Caco-2 (cell line): ENCODE results near the gene SART1. TPM values are rescaled to one million over a fixed set of nuclear protein-coding genes. Genes with fewer than 3 reads are reported as not detected.

Experiments
- BruUV-seq: library from RNA; stranded (reverse); fragments of 400-500 nt; replicated peaks from 2 replicates; lab custom pipeline; 2021; lab: Mats Ljungman, UMichigan
- CTCF ChIA-PET: fragments of 300-600 bp; sonication (Branson Sonifier 250); formaldehyde crosslinking; loops from one replicate; lab custom pipeline; 2022; ENCODE audit warnings: antibody characterized with exemption; lab: Charles Lee
- POLR2A ChIA-PET: fragments of 300-600 bp; sonication (Branson Sonifier 250); formaldehyde crosslinking; loops from one replicate; lab custom pipeline; 2022; ENCODE audit warnings: antibody characterized with exemption; lab: Charles Lee
- DNase-seq, 2 experiments: peaks; one replicate each; pipeline versions ENCODE4 v3.0.0 to v3.0.0-alpha.2; 2020 to 2022
- H3K27me3 ChIP-seq: replicated peaks from 2 replicates; pipeline ENCODE4 v1.6.0; 2011; ENCODE audit warnings: low read length; ENCODE audit not compliant: control insufficient read depth, insufficient read depth
- H3K36me3 ChIP-seq: 2 replicates; pipeline ENCODE4 v1.5.1; 2011; ENCODE audit warnings: low read length; ENCODE audit not compliant: control insufficient read depth, insufficient read depth
- H3K4me1 ChIP-seq: fragments of 250-450 bp; sonication (Bioruptor Pico); 2 replicates; pipeline ENCODE4 v1.5.1; 2020; ENCODE audit warnings: mild to moderate bottlenecking
- H3K4me3 ChIP-seq: 2 replicates; pipeline ENCODE4 v1.5.1; 2011; ENCODE audit warnings: low read depth, mild to moderate bottlenecking, control low read depth, low read length
- H3K9me3 ChIP-seq: fragments of 250-450 bp; sonication (Bioruptor Pico); 2 replicates; pipeline ENCODE4 v1.5.1; 2020; ENCODE audit warnings: mild to moderate bottlenecking, moderate library complexity
- H3K27ac Mint-ChIP-seq: one replicate; pipeline ENCODE4 v1.8.0; 2022; ENCODE audit warnings: mixed read lengths; ENCODE audit not compliant: unreplicated experiment
- H3K27me3 Mint-ChIP-seq: one replicate; pipeline ENCODE4 v1.8.0; 2022; ENCODE audit warnings: mixed read lengths; ENCODE audit not compliant: insufficient read depth, unreplicated experiment
- H3K36me3 Mint-ChIP-seq: one replicate; pipeline ENCODE4 v1.8.0; 2022; ENCODE audit warnings: mild to moderate bottlenecking, mixed read lengths; ENCODE audit not compliant: insufficient read depth, unreplicated experiment
- H3K4me1 Mint-ChIP-seq: one replicate; pipeline ENCODE4 v1.8.0; 2022; ENCODE audit warnings: low read depth, mixed read lengths; ENCODE audit not compliant: unreplicated experiment
- H3K4me3 Mint-ChIP-seq: one replicate; pipeline ENCODE4 v1.8.0; 2022; ENCODE audit warnings: mild to moderate bottlenecking, moderate library complexity, mixed read lengths; ENCODE audit not compliant: unreplicated experiment
- H3K9me3 Mint-ChIP-seq: one replicate; pipeline ENCODE4 v1.8.0; 2022; ENCODE audit warnings: mixed read lengths; ENCODE audit not compliant: unreplicated experiment
- CTCF ChIP-seq, 2 experiments: fragments of 200-600 bp in 1 of 2; IDR thresholded peaks; 1 replicate in 1 of 2; 2 replicates in 1 of 2; pipeline versions ENCODE4 v1.5.1 to v1.8.0; 2011 to 2022; ENCODE audit warnings: antibody characterized with exemption in 1 of 2, control low read depth in 1 of 2, inconsistent platforms in 1 of 2, low read depth in 1 of 2, low read length in 1 of 2, mild to moderate bottlenecking in 1 of 2, moderate library complexity in 1 of 2; ENCODE audit not compliant: insufficient read depth in 1 of 2, severe bottlenecking in 1 of 2, unreplicated experiment in 1 of 2
- intact Hi-C: fragments of 100-400 bp; cut with micrococcal nuclease; formaldehyde crosslinking; loops from one replicate; pipeline ENCODE4 v1.10.0; 2022; ENCODE audit not compliant: unreplicated experiment
- total RNA-seq: library from RNA; stranded (reverse); gene quantifications from 2 replicates; pipeline ENCODE4 v1.2.3, GENCODE V29; 2022

Gene SART1
- total RNA-seq, 1 experiment from 2014 or later = 78.0 TPM

GRCh38 chr11:65919573-65920371 is 41.8 kb upstream of the SART1 start:
- intact Hi-C loops = loop anchor here (2.0 to 5.0 kb wide), 2 partner anchors 29 to 43 kb away; partner anchors contain the start of genes CCDC85B and SART1
- CTCF ChIA-PET = interaction anchor here (1.3 kb wide), 1 partner anchor 29 kb away, joined by 4 read pairs; the partner anchor contains the start of gene CCDC85B

GRCh38 chr11:65920372-65920802 is 41.1 kb upstream of the SART1 start:
- H3K27ac Mint-ChIP-seq = no peak overlapping the region
- H3K4me1 ChIP-seq = peaks cover 15% of the 10 kb centered on the region
- H3K4me1 Mint-ChIP-seq = no peaks in the 10 kb centered on the region
- CTCF ChIA-PET = interaction anchor here (0.7 to 1.3 kb wide), 2 partner anchors 30 to 90 kb away, joined by 4 read pairs; partner anchors contain the start of gene CCDC85B
- peaks cover 19% of the 10 kb centered on the region for H3K36me3 Mint-ChIP-seq
- H3K27me3 ChIP-seq = no peaks in the 10 kb centered on the region
- intact Hi-C loops = no loop called here
- no peaks in the 10 kb centered on the region for H3K9me3 ChIP-seq
- BruUV-seq = no TSS peak
- peak overlapping the region; percentile 90 for H3K4me3 Mint-ChIP-seq
- no peaks in the 10 kb centered on the region; the same call in 1 of the 2 replicates for H3K36me3 ChIP-seq
- no peaks in the 10 kb centered on the region for H3K27me3 Mint-ChIP-seq
- POLR2A ChIA-PET = no interaction called here
- peak overlapping the region; percentile 95 for H3K4me3 ChIP-seq
- DNase-seq = no peak
- TF ChIP-seq CTCF (IDR thresholded peaks at IDR 0.05; ENCODE audit: insufficient read depth in 1 of 2, low read depth in 1 of 2, low read length in 1 of 2, severe bottlenecking in 1 of 2, unreplicated experiment in 1 of 2) = no peak
- H3K9me3 Mint-ChIP-seq = no peaks in the 10 kb centered on the region

More at GRCh38 chr11:65919573-65920371, 41.8 kb upstream of the SART1 start:
- no peaks in the 10 kb centered on the region for H3K27me3 Mint-ChIP-seq
- no TSS peak for BruUV-seq
- DNase-seq = peak in 1 of 2 experiments; percentile 51
- H3K36me3 Mint-ChIP-seq = peaks cover 19% of the 10 kb centered on the region
- no peaks in the 10 kb centered on the region for H3K4me1 Mint-ChIP-seq
- Histone ChIP-seq H3K36me3 (no peaks in the 10 kb centered on the region; the same call in 1 of the 2 replicates), H3K4me3 (peak overlapping the region; percentile 95), H3K27me3 (no peaks in the 10 kb centered on the region), H3K9me3 (no peaks in the 10 kb centered on the region), H3K4me1 (peaks cover 15% of the 10 kb centered on the region)
- H3K4me3 Mint-ChIP-seq = peak overlapping the region; percentile 90
- TF ChIP-seq CTCF (IDR thresholded peaks at IDR 0.05; ENCODE audit: insufficient read depth in 1 of 2, low read depth in 1 of 2, low read length in 1 of 2, severe bottlenecking in 1 of 2, unreplicated experiment in 1 of 2) = no peak
- H3K9me3 Mint-ChIP-seq = no peaks in the 10 kb centered on the region
- H3K27ac Mint-ChIP-seq = peak overlapping the region; percentile 75
- POLR2A ChIA-PET = no interaction called here

GRCh38 chr11:65921033-65921555 is 40.4 kb upstream of the SART1 start:
- no peaks in the 10 kb centered on the region for H3K4me1 Mint-ChIP-seq
- no peak for DNase-seq
- Histone ChIP-seq H3K27me3 (no peaks in the 10 kb centered on the region), H3K4me3 (no peak overlapping the region), H3K9me3 (no peaks in the 10 kb centered on the region), H3K36me3 (no peaks in the 10 kb centered on the region; the same call in 1 of the 2 replicates), H3K4me1 (peaks cover 15% of the 10 kb centered on the region)
- H3K4me3 Mint-ChIP-seq = peak overlapping the region; percentile 90
- intact Hi-C loops = no loop called here
- no peaks in the 10 kb centered on the region for H3K9me3 Mint-ChIP-seq
- no peaks in the 10 kb centered on the region for H3K27me3 Mint-ChIP-seq
- TF ChIP-seq CTCF (IDR thresholded peaks at IDR 0.05; ENCODE audit: insufficient read depth in 1 of 2, low read depth in 1 of 2, low read length in 1 of 2, severe bottlenecking in 1 of 2, unreplicated experiment in 1 of 2) = no peak
- H3K36me3 Mint-ChIP-seq = peaks cover 19% of the 10 kb centered on the region
- no peak overlapping the region for H3K27ac Mint-ChIP-seq
- CTCF ChIA-PET = interaction anchor here (0.7 kb wide), 2 partner anchors 89 to 497 kb away, joined by 4 to 5 read pairs; no protein-coding TSS in a partner anchor
- no TSS peak for BruUV-seq
- POLR2A ChIA-PET = no interaction called here
